ENCODE data around the gene LRRC61.
"Not testable (repeated sequence)": the region's sequence is repeated elsewhere in the genome, so short reads cannot be mapped to it uniquely, and the experiment has no call there.

Gene LRRC61, protein sequence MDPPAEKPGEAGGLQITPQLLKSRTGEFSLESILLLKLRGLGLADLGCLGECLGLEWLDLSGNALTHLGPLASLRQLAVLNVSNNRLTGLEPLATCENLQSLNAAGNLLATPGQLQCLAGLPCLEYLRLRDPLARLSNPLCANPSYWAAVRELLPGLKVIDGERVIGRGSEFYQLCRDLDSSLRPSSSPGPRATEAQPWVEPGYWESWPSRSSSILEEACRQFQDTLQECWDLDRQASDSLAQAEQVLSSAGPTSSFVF

DNA sequence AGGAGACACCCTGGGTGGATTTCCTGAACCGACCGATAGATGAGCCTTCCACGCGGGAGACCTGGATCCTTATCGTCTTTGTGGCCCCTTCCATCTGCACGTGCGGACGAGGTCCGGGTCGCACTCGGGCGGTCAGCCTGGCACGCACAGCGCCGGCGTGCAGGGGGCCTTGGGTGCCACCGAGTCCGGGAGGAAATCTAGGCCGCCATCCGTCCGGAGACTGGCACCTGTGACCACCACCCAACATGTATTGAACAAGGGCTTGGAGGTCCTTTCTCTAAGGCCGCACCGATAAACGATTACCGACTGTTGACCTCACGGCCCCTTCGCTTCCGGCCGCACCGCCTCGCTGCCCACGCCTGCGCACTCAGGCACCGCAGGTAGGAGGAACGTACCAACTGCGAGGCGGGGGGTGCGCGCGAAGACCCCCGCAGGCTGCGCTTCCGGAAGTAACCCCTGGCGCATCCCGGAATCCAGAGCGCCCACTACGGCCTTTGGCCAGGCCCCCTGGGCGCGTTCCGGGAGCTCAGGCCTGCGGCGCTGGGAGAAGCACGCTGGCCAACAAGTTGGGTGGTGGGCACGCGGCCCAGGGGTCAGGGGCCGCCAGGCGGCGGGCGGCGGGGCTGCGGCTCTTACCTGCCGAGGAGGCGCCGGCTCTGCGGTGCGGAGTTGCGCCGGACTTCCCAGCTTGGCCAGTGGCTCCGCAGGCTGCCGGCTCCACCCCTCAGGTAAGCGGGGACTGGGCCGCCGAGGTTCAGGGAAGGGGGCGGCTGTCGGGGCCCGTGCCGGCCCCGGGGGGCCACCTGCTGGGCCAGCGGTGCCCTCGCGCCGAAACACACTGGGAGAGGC is at the start of gene LRRC61, which contains the start of gene ACTR3C:
Gene LRRC61 (plus strand): TSS at position 523 of the 849 bp plus-strand sequence. CDS start 13,507 bp downstream, outside the sequence.
Gene ACTR3C (minus strand): TSS at position 713 of the 849 bp plus-strand sequence. CDS start 28,249 bp downstream, outside the sequence.
- DNase-seq, result peak; percentile 87

DNA sequence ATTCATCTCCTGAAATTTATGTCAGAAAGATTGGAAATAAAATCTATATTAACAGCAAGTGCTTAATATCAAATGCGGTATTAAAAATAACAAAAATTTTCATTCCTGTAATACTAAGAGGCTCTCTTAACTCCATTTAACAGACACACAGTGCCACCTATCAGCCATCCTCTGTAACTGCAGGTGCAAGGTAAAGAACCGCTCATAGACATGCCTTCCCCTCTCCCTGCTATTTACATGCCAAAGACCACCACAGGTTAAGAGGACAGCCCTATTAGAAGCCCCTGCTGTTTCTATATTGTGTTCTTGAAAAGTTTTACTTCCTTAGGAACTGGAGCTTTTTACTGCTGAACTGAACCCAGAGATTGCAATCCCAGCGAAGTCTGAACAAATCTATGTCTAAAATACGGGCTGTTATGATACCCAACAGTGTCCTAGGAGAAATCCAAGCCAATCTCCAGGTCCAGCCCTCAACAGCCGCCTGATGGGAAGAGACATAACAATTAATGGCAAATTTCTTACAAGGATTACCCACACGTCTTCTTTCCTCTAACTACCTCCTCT is 46.9 kb upstream of the LRRC61 start:
- DNase-seq, result not testable (repeated sequence)

DNA sequence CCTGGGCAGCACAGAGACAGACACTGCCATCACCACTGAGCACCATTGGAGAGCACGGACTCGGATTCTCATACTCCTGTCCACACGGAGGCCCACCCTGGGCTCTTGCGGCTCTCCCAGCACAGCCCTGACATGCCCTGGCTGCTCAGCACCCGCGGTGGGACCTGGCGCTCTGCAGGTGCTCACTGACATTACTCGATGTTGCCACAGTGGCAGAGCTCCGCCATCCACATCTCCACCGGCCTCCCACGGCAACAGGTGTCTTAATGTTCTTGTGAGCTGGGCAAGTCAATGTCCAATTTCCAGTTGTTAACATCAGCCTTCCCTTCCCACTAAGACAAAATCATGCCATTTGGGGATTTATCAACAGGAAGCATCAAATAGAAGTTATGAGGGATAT is 44.8 kb upstream of the LRRC61 start:
- not testable (repeated sequence) for DNase-seq

DNA sequence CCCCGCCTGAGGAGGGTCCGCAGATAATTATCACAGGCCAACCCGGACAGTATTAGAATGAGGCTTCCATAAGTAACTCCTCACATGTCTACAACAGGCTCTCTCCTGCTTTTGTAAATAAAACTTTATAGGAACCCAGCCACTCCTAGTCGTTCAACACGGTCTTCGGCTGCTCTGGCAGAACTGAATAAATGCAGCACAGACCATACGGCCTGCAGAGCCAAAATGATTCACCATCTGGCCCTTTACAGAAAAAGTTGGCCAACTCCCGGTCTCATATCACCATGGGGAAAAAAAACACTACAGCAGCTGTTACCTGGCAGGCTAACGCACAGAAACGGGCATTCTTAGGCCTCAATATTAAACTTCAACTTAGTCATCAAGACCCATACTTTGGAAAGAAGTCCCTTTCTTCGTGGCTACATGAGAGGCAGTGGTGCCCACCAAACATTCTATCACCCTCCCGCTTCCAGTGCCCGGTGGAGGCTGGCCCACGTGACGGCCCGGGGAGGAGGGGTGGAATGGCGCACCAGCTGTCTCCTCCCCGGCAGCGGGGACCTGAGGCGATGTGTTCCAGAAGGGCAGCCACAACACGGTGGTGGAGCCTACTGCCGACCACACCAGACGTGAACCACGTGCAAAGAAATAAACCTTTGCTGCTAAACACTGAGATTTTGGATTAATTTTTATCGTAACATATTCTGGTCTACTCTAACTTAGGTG is 41.3 kb upstream of the LRRC61 start:
- not testable (repeated sequence) for DNase-seq

DNA sequence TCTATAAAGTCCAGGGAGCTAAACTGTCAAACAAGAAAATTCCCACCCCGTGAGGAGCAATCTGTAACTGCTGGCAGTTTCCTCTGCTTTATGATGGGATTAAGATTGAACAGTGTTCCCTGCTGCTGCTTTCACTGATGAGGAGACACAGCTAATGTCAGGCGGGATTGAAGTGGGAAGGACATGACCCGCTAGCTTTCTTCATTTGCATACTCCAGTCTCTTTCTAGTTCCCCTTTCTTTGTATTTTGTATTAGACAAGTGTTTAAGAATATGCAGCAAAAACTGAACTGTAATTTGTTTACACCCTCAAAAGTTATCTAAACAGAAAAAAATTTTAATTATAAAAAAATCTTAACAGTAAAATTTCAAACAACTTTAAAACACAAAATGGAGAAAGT is 40.0 kb upstream of the LRRC61 start:
- DNase-seq, result not testable (repeated sequence)

DNA sequence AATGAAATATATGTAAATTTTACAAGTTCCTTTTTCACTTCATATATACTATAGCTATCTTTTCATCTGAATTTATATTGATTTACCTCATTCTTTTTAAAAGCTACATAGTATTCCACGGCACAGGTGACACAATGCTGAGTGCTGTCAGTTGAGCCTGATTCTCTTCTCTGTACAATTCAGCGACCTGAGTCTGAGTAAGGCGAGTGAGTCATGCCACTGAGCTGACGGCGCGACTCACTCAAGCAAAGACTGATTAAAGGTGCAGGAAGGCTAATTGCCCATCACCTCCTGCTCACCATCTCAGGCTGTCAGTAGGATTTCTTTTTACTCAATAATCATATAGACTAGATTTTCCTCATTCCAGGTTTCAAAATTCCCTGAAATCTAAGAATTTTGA is 39.5 kb upstream of the LRRC61 start:
- not testable (repeated sequence) for DNase-seq

DNA sequence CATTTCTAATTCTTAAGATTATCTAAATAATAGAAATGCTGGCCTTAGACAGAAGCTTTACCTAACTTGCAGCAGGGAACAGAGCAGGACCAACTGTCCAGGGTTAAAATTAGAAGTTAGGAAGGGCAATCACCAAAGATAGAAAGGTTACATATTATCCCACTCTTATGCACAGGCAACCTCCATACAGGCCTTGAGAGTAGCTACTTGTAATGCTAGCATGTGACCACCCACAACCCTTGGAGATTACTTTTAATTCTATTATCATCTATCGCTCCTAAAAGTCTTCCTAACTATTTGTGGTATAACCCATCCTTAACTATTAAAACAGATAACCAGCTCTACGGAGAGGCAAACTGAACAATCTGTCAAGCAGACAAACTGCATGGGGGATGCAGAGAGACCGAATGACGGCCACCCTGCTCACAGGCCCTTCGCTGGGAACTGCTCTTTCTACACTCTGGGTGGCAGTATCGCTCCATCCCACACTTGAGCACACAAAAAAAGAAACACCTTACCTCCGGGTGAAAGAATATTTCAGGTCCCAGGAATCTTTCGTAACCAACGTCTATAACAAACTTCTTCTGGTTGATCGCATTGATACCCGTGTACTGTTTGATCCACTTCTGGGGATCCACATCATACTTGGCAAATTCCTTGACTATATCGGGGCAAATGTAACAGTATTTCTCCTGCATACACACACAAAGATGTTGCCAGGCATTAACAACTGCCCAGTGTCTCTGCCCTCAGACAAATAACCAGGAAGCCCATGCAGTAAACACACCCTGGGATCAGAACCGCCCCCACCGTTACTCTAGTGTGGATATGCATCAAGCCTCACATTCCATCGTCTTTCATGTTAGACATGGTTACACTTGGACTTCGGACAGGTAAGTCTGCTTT is 37.1 kb upstream of the LRRC61 start:
- peak; percentile 60 for DNase-seq

DNA sequence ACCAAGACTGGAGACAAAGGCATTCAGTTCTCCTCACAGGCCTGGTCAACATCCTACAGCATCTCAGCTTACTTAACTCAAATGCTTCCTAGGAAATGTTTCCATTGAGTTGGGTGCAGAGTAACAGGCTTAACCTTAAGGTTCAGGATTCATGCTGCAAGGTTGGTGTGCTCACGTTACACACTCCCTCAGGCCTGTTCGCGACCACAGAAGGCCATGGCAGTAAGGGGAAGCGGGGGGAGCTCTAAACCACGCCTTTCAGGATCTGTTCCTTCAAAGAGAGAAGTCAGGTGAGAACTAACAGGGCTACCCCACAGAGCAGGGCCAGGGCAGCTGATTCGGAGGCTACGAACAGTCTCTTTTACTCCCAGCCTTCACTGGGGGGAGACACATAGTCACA is 35.3 kb upstream of the LRRC61 start:
- DNase-seq, result not testable (repeated sequence)

DNA sequence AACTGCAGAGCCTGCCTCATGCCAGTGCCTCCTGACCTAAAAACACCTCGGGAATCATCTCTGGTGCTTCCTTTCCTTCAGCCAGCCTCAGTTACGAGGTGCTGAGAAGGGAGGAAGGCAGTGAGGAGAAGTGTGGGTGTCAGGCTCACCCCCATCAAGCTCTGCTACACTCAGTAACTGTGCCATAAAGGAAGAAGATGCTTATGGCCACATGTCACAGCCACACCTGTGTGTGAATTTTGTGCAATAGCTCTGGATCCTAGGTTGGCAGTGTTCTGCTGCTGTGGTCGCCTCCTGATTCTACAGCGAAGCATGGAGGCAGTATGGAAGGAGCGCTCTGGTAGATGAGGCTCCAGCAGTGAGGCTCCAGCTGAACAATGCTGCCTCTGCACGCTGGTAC is 34.3 kb upstream of the LRRC61 start:
- not testable (repeated sequence) for DNase-seq

DNA sequence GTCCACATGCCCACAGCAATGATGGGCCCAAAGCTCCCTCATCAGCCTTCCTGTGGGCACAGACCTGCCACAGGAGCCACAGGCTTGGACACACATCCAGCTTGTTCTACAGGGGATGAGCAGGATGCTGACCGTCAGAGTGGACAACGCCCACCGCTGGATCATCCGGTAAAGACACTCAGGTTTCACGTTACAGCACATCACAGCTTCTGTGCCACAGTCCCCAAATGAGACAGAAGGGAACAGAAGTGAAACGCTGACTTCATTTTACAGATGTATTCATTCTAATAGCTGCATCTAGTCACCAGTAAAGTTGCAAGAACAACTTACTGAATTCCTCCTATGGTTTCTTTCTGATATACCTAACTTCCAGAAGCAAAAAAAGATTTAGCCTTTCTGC is 32.8 kb upstream of the LRRC61 start:
- not testable (repeated sequence) for DNase-seq

DNA sequence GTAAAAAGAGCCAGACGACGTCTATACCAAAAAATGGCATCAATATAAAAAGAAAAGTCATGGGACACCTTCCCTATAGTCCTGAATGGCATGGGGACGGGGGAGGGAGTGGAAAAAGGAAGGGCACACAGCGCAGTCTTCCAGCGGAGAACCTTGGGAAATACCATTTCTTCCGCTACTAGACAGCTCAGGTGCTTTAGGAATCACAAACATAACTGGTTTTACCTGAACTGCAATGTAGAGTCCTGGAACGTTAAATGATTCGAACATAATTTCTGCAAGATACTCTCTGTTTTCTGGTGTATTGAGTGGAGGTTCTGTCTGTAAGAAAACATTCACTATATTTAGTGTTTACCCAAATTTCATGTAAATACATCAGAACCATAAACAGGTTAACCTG is 28.1 kb upstream of the LRRC61 start:
- not testable (repeated sequence) for DNase-seq

DNA sequence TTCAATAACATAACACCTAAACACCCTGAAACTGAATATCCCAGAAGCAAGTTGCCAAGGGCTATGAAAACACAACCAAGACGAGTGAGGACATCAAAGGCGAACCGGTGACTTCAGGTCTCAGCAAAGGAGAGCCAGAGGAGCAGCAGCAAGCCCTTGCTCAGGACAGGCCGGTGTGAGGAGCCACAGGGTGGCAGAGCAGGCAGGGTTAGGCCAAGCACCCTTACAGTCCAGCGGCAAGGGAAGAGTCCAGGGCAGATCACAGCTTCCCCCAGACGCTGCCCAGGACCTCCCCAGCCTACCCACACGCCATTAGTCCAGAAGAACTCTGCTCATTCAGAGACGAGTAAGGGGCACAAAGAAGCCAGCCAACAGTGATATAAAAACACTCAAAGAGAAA is 27.5 kb upstream of the LRRC61 start:
- not testable (repeated sequence) for DNase-seq

DNA sequence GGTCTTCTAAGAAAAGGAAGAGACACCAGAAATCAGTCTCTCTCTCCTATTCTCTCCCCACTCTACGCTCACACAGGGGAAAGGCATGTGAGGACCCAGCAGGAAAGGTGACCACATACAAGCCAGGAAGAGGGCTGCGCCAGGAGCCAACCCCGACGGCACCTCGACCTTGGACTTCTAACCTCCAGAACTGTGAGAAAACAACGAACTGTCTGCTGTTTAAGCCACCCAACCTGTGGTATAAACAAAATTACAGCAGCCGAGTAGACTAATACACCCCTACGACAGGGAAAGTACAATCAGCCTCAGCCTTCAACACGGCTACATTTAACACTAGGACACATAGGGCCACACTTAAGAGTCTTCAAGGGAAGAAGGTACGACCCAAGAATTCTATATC is 26.4 kb upstream of the LRRC61 start:
- DNase-seq, result not testable (repeated sequence)

DNA sequence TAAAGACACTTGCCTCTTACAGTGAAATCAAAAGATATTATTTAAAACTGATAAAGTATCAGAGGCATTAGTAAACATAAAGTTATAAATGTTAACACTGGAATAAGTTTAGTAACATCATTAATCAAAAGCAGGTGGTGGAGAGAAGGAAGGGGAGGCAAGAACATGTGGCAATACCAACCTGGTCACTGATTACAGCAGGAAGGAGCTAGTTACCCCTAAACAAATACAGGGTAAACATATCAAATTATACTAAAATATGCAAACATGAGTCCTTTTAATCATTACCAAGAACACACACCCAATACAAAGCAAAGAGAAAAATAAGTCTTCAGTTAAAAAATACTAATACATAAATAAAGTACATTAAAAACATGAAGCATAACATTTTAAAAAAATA is 25.2 kb upstream of the LRRC61 start:
- not testable (repeated sequence) for DNase-seq

DNA sequence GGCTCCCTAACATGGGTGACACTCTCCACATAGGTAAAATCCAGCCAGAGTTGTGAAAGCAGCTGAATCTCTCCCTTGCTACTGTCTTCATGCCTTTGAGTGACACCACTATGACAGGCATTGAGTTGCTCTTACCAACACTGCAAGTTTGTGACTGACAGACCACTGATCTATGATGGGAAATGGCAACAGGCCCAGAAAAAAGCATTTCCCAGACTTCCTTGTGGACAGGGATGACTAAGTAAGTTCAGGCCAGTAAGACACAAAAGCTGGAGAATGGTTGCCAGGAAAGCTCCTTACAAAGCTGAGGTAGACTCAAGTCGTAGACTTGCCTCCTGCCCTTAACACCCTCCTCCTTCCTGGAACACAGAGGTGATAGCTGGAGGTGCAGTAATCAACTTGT is 20.2 kb upstream of the LRRC61 start:
- DNase-seq, result not testable (repeated sequence)

DNA sequence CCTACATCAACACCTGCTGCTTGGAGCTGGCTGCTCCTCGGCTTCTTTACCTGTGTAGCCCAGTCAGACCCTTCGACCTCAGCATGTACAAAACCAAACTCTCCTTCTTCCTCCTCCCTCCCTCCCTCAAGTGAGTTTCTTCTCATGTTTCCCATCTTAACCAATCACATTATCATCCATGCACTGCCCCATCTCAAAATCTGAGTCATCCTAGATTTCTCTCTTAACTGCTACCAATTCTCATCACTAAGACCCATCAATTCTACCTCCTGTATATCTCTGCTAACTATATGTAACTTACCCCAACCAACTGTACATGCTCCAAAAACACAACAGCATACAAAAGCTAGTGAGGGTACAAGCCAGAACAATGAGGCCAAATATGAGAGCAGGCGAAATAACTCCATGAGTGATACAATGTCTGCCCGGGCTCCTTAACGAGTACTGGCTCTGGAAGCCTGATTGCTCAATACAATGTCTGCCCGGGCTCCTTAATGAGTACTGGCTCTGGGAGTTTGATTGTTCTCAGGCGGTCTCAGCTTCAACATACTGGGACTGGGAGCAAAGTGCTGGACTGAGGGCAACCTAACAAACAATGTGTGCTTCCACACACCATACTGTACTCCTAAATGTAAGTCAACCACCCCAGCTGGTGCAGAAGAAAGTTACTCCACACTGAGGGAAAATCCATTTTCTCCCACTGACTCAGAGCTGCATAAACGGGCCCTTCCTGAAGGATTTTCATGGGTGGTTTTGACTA is 18.5 kb upstream of the LRRC61 start:
- not testable (repeated sequence) for DNase-seq

DNA sequence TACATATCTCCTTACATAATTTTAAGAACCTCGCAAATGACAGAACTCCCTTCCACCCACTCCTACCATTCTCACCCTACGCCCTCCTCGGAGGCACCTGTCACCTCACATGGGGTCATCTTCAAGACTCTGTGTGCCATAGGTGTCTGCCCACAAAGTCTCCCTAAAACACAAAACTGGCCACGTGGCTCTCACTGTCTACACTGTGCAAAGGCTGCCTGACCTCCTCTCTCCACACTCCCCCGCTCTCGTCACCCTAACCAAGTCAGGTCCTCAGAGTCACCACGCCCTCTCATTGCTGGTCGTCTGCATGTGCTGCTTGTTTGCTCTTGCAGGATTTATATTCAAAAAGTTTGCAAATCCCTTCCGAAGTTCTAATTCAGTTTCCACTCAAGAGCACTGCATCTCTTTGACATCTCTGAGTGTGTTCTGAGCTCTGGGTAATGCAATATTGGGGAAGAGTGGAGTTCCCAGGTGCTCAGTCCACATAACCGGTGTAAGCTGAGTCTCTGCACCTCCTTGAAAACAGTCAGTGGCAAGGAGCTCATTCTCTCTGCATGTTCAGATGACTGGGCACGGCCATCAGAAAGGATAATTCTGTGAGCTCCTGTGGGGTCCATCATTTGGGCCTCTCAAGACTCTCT is 17.8 kb upstream of the LRRC61 start:
- not testable (repeated sequence) for DNase-seq

DNA sequence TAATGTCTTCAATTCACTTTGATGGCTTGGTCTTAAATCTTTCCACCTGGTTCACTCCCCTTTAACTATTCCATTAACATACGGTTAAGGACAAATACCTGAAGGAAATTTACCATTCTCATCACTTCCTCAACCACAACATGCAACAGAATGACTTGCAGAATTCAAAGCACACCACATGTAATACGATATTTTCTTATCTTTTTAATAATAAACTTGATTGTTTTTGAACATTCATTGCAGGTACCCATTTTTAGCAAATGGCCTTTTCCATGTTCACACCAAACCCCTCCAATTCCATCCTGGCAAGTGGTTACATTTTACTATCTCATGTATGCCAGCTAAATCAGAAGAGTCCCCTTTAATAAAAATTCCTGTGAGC is 17.3 kb upstream of the LRRC61 start:
- not testable (repeated sequence) for DNase-seq

DNA sequence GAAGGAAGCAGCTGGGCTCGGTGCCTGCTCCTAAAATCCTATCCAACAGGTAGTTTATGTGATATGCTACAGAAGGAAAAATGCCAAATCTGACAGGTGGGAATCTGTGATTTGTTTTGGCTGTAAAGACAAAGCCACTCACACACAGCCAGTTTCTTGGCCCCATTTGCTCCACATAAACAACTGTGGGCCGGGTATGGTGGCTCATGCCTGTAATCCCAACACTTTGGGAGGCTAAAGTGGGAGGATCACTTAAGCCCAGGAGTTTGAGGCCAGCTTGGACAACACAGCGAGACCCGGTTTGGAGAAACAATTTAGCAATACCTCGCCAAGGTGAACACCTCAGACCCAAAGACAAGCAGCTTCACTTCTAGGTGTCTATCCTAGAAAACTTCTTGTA is 16.8 kb upstream of the LRRC61 start:
- not testable (repeated sequence) for DNase-seq

DNA sequence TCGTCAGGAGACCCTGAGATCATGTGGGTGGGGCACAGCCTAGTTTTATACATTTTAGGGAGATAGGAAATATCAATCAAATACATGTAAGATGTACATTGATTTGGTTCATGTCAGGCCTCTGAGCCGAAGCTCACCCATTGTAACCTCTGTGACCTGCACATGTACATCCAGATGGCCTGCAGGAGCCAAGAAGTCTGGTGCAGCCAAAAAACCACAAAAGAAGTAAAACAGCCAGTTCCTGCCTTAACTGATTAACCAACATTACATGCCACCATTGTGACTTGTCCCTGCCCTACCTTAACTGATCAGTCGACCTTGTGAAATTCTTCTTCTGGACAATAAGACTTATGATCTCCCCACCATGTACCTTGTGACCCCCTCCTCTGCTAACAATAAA is 16.0 kb upstream of the LRRC61 start:
- no peak for DNase-seq

DNA sequence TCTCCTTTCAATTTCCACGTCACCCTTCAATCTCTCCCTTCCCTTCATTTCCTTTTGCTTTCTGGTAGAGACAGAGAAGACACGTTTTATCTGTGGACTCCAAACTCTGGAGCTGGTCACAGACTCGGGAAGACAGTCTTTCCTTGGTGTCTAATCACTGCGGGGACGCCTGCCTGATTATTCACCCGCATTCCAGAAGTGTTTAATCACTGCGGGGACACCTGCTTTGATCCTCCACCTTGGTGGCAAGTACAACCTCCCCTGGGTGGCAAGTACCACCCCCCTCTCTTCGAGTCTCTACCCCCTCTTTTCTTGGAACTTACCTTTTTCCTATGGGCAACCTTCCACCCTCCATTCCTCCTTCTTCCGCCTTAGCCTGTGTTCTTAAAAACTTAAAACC is 15.3 kb upstream of the LRRC61 start:
- DNase-seq, result no peak
